T-helper 17 cell (primary cell): ENCODE measurements around the gene EPB41L5. TPM values are rescaled to one million over a fixed set of nuclear protein-coding genes. Genes with fewer than 3 reads are reported as not detected.
"Not testable (repeated sequence)": the region's sequence is repeated elsewhere in the genome, so short reads cannot be mapped to it uniquely, and the experiment has no call there.

Source experiments
- ATAC-seq: fragments of 150-1000 bp; cut with Tn5 transposase; 2 replicates; pipeline ENCODE4 v1.10.0; 2021; ENCODE audit warnings: mild to moderate bottlenecking, moderate library complexity
- DNase-seq, 3 donors: peaks; one replicate each; pipeline versions ENCODE4 v3.0.0 to v3.0.0-alpha.2; 2020 to 2021
- H3K9me3 ChIP-seq: one replicate; pipeline ENCODE4 v1.7.0; 2013; ENCODE audit warnings: low read length, mild to moderate bottlenecking; ENCODE audit not compliant: control insufficient read depth, poor library complexity, severe bottlenecking
- H3K27ac Mint-ChIP-seq: one replicate; pipeline ENCODE4 v1.8.0; 2022; ENCODE audit warnings: mild to moderate bottlenecking, moderate library complexity, mixed read lengths
- H3K27me3 Mint-ChIP-seq: one replicate; pipeline ENCODE4 v1.8.0; 2022; ENCODE audit warnings: mixed read lengths
- H3K36me3 Mint-ChIP-seq: one replicate; pipeline ENCODE4 v1.8.0; 2022; ENCODE audit warnings: low read depth, mixed read lengths
- H3K4me1 Mint-ChIP-seq: one replicate; pipeline ENCODE4 v1.8.0; 2022; ENCODE audit warnings: mild to moderate bottlenecking, mixed read lengths
- H3K4me3 Mint-ChIP-seq: one replicate; pipeline ENCODE4 v1.8.0; 2022; ENCODE audit warnings: mild to moderate bottlenecking, moderate library complexity, mixed read lengths
- total RNA-seq, 4 donors: library from RNA in 2 of 4; stranded (reverse) in 2 of 4; gene quantifications; one replicate each; pipeline ENCODE4 v1.2.3 and lab custom pipeline; 2022 to 2026

Gene EPB41L5
- total RNA-seq, 2 donors from 2014 or later, result 2.7 to 2.8 TPM

DNA sequence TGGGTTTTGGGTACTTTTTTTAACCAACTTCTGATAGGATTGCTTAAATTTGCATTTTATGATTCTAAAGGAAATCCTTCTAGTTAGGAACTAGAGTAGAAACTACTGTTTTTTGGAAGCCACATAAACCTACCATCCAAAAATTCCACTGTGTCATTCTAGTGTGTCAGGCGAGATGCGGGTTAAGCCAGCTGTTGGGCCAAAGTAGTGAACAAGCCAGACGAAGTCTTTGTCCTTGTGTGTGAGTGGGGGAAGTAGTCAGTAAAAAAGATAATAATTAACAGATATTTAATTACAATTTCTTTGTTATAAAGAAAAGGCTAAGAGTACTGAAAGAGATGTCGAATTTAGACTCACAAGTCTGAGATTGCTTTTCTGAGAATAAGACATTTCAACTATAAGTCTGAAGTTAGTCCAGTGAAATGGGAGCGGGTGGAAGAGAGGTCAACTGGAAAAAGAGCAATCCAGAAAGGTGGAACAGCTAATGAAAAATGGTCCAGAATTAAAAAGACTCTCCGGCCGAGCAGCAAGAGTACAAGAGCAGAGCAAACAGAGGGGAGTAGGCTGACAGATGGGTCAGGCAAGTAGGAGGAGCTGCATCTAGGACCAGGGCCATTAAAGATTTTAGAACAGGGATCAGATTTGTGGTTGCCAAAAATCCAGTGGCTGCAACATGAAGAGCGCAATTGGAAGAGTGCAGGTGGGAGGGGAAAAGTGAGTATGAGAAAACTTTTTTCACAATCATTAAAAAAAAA is 1.5 kb downstream of the EPB41L5 start:
- H3K4me3 Mint-ChIP-seq, result peak overlapping the region; percentile 33
- no peak overlapping the region for H3K27ac Mint-ChIP-seq

DNA sequence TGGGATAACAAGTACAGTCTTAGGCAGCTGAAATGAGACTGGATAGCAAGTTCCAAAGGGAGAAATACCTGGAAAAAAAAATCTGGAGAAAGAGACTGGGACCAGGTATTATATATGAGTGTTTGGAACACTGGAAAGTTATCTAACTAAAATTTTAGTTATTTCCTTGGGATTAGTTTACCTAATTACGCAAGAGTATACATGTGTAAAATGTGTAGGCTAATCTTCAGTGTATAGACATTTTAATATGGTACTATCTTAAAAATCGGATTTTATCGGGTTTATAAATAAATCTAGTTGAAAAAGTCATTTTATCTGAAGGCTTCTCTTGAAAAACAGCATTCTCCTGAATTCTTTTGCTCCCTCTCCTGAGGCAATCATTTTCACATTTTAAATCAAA is 3.9 kb downstream of the EPB41L5 start:
- peaks cover 3% of the 10 kb centered on the region for H3K36me3 Mint-ChIP-seq
- no peak for DNase-seq
- H3K4me3 Mint-ChIP-seq, result no peak overlapping the region
- no peak overlapping the region for H3K27ac Mint-ChIP-seq
- H3K9me3 ChIP-seq, result no peaks in the 10 kb centered on the region
- peaks cover 15% of the 10 kb centered on the region for H3K4me1 Mint-ChIP-seq
- ATAC-seq, result no peak
- H3K27me3 Mint-ChIP-seq, result no peaks in the 10 kb centered on the region

More for the DNA sequence above, 1.5 kb downstream of the EPB41L5 start:
- Mint-ChIP-seq H3K36me3 (peaks cover 3% of the 10 kb centered on the region), H3K4me1 (peaks cover 19% of the 10 kb centered on the region), H3K27me3 (no peaks in the 10 kb centered on the region)
- ATAC-seq, result no peak
- no peak for DNase-seq
- H3K9me3 ChIP-seq, result no peaks in the 10 kb centered on the region

DNA sequence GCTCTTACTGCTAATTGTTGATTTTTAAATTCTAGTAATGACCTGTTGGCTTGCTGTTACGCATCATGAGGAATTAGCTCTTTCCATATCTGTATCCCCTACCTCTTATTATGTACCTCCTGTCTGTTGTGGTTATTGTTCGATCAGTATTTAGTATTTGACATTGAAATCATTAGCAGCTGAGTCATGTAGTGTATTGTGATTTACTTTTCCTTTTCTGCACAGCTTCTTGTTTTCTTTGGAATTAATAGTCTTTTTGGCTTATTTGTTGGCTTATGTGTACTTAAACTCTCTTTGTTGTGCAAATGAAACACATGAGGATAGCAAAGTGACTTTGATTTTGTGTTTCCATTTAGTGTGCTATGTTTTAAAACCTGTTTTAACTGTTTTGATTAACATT is 4.3 kb downstream of the EPB41L5 start:
- DNase-seq (no peak), ATAC-seq (no peak)
- peaks cover 3% of the 10 kb centered on the region for H3K36me3 Mint-ChIP-seq
- H3K4me3 Mint-ChIP-seq, result no peak overlapping the region
- no peaks in the 10 kb centered on the region for H3K9me3 ChIP-seq
- H3K27ac Mint-ChIP-seq, result no peak overlapping the region
- peaks cover 13% of the 10 kb centered on the region for H3K4me1 Mint-ChIP-seq
- no peaks in the 10 kb centered on the region for H3K27me3 Mint-ChIP-seq

DNA sequence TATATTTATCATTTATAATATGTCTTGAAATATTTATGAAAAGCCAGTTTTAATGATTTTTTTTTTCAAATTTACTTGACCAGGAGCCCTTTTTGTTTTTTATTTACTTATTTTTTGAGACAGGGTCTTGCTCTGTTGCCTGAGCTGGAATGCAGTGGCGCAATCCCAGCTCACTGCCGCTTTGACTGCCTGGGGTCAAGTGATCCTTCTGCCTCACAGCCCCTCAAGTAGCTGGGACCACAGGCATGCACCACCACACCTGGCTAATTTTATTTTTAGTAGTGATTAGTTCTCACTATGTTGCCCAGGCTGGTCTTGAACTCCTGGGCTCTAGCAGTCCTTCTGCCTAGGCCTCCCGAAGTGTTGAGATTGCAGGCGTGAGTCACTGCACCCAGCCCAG is 5.7 kb downstream of the EPB41L5 start:
- peaks cover 3% of the 10 kb centered on the region for H3K36me3 Mint-ChIP-seq
- no peaks in the 10 kb centered on the region for H3K27me3 Mint-ChIP-seq
- ATAC-seq (no peak), DNase-seq (no peak)
- H3K4me1 Mint-ChIP-seq, result peaks cover 10% of the 10 kb centered on the region
- no peak overlapping the region for H3K4me3 Mint-ChIP-seq
- H3K27ac Mint-ChIP-seq, result no peak overlapping the region
- H3K9me3 ChIP-seq, result no peaks in the 10 kb centered on the region

DNA sequence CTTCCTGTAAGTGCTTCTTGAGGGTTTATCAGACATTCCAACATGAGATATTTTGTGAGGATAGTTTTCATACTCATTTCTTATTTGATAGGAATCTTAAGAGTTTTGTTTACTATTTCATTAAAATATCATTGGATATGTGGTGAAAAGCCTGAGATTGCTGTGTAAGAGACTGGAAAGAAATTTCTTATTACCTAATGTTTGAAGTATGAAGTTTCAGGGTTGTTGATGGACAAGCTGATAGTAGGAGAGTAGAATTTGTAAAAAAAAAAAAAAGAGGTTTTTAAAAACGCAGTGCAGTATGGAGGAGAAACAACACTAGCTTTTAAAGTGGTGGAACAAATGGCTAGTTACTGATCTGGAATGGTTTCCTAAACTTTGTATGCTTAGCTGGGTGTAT is 7.7 kb downstream of the EPB41L5 start:
- Mint-ChIP-seq H3K4me1 (peaks cover 6% of the 10 kb centered on the region), H3K36me3 (no peaks in the 10 kb centered on the region), H3K27ac (no peak overlapping the region), H3K4me3 (no peak overlapping the region), H3K27me3 (no peaks in the 10 kb centered on the region)
- DNase-seq (no peak), ATAC-seq (no peak)
- H3K9me3 ChIP-seq, result no peaks in the 10 kb centered on the region

GRCh38 chr2:120022505-120022904 is 9.6 kb downstream of the EPB41L5 start:
- ATAC-seq, H3K4me3 Mint-ChIP-seq, H3K36me3 Mint-ChIP-seq, H3K27me3 Mint-ChIP-seq, DNase-seq, H3K9me3 ChIP-seq, H3K4me1 Mint-ChIP-seq, H3K27ac Mint-ChIP-seq: not testable (repeated sequence)

DNA sequence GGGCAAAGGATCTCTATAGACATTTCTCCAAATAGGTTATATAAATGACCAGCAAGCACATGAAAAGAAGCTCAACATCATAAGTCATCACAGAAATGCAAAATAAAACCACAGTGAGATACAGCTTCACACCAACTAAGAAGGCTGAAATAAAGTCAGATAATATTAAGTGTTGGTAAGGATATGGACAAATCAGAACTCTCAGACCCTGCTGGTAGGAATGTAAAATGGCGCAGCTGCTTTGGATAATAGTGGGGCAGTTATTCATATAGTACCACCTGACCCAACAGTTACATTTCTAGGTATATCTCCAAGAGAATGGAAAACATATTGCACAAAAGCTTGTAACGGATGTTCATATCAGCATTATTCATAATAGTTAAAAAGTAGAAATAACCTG is 14.0 kb downstream of the EPB41L5 start:
- DNase-seq (no peak), ATAC-seq (no peak)
- no peaks in the 10 kb centered on the region for H3K9me3 ChIP-seq
- Mint-ChIP-seq H3K27ac (no peak overlapping the region), H3K27me3 (no peaks in the 10 kb centered on the region), H3K36me3 (peaks cover 5% of the 10 kb centered on the region), H3K4me1 (no peaks in the 10 kb centered on the region), H3K4me3 (no peak overlapping the region)

DNA sequence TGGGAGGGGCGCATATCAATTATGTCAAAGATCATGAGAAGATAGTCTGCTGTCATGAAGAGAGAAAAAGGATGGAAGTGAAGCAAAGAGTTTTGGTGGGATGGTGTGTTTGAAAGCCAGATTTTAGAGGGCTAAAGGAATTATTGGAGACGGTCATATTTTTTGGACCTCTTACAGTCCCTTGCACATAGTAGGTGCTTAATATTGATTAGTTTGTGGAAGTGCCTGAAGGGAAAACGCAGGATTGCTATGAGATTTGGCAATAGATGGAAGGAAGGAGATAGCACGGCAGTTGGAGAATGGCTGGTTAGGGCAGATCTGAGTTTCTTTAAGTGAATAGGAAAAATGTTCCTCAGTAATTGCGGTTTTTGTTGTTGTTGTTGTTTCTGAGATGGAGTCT is 15.9 kb downstream of the EPB41L5 start:
- no peak for ATAC-seq
- Mint-ChIP-seq H3K36me3 (peaks cover 5% of the 10 kb centered on the region), H3K27ac (no peak overlapping the region), H3K4me1 (peaks cover under 1% of the 10 kb centered on the region), H3K4me3 (no peak overlapping the region), H3K27me3 (no peaks in the 10 kb centered on the region)
- H3K9me3 ChIP-seq, result no peaks in the 10 kb centered on the region
- no peak for DNase-seq

GRCh38 chr2:120029672-120030640 is 17.1 kb downstream of the EPB41L5 start:
- DNase-seq, result no peak
- Mint-ChIP-seq H3K27ac (no peak overlapping the region), H3K36me3 (peaks cover 5% of the 10 kb centered on the region), H3K27me3 (no peaks in the 10 kb centered on the region), H3K4me1 (peaks cover 5% of the 10 kb centered on the region), H3K4me3 (no peak overlapping the region)
- ATAC-seq, result no peak
- no peaks in the 10 kb centered on the region for H3K9me3 ChIP-seq

DNA sequence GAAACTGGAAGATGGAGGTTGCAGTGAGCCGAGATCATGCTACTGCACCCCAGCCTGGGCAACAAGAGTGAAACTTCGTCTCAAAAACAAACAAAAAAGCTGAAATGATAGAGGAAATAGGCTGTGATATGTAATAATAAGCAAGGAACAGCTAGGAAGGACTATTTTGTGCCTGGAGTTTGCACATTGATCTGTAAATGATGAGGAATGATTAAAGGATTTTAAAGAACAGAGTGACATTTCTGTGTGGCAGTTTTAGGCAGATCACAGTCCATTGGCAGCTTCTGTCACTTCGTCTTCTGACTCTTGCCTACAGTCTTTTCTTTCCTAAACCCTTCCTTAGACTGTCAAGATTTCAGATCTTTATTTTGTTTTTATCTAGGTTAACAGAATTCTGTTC is 19.4 kb downstream of the EPB41L5 start:
- Mint-ChIP-seq H3K27me3 (no peaks in the 10 kb centered on the region), H3K27ac (no peak overlapping the region)
- no peak for DNase-seq

DNA sequence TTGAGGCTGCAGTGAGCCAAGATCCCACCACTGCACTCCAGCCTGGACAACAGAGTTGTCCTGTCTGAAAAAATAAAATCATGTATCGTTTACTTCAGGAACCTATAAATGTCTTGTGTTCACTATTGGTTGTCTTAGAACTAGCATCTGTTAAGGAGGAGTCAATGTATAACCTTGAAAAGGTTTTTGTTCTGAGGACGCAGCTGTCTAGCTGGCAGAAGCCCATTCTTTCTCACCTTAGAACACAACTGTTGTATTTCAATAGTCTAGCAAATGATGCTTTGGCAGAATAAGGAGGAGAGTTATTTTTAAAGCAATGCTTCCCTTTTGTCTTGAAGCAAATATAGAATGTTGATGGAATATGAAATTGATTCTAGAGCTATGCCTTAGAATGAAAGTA is 21.1 kb downstream of the EPB41L5 start:
- ATAC-seq (no peak), DNase-seq (no peak)
- Mint-ChIP-seq H3K4me1 (peaks cover 5% of the 10 kb centered on the region), H3K27me3 (no peaks in the 10 kb centered on the region), H3K27ac (no peak overlapping the region), H3K4me3 (no peak overlapping the region), H3K36me3 (peaks cover 2% of the 10 kb centered on the region)
- H3K9me3 ChIP-seq, result no peaks in the 10 kb centered on the region

More for the DNA sequence above, 19.4 kb downstream of the EPB41L5 start:
- H3K9me3 ChIP-seq, result no peaks in the 10 kb centered on the region
- Mint-ChIP-seq H3K36me3 (peaks cover 5% of the 10 kb centered on the region), H3K4me1 (peaks cover 5% of the 10 kb centered on the region), H3K4me3 (no peak overlapping the region)
- ATAC-seq, result no peak

DNA sequence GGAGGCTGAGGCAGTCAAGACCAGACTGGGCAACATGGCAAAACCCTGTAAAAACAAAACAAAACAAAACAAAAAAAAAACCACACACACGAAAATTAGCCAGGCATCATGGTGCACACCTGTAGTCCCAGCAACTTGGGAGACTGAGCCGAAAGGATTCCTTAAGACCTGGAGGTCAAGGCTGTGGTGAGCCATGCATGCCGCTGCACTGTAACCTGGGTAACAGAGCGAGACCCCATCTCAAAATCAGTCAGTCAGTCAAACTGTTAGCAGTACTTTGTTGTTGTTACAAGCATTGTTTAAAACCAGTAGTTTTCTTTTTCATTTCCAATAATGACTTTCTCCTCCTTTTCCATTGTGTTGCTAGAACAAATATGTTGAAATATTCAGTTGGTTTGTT is 21.7 kb downstream of the EPB41L5 start:
- no peak for ATAC-seq
- H3K4me1 Mint-ChIP-seq, result peaks cover 5% of the 10 kb centered on the region

GRCh38 chr2:120036145-120036544 is 23.3 kb downstream of the EPB41L5 start:
- H3K27ac Mint-ChIP-seq, result no peak overlapping the region
- peaks cover 5% of the 10 kb centered on the region for H3K4me1 Mint-ChIP-seq
- H3K9me3 ChIP-seq, result no peaks in the 10 kb centered on the region
- H3K27me3 Mint-ChIP-seq, result no peaks in the 10 kb centered on the region
- H3K36me3 Mint-ChIP-seq, result peaks cover under 1% of the 10 kb centered on the region
- DNase-seq, result no peak
- H3K4me3 Mint-ChIP-seq, result no peak overlapping the region
- ATAC-seq, result no peak

More for the DNA sequence above, 21.7 kb downstream of the EPB41L5 start:
- Mint-ChIP-seq H3K27me3 (no peaks in the 10 kb centered on the region), H3K27ac (no peak overlapping the region), H3K36me3 (peaks cover 2% of the 10 kb centered on the region), H3K4me3 (no peak overlapping the region)
- DNase-seq, result no peak
- H3K9me3 ChIP-seq, result no peaks in the 10 kb centered on the region
